DOHH2 (cell line): ENCODE results near the gene SPOCK2.

Experiments
- H3F3A ChIP-seq: fragments of 200-600 bp; sonication (generic), shearing (Covaris generic); 2 replicates; pipeline ENCODE4 v1.6.0; 2016; ENCODE audit warnings: antibody characterized with exemption, mild to moderate bottlenecking; ENCODE audit not compliant: control insufficient read depth, insufficient read depth
- H3K27ac ChIP-seq: fragments of 200-600 bp; sonication (generic); 2 replicates; pipeline ENCODE4 v1.5.1; 2014; ENCODE audit warnings: low read depth, mild to moderate bottlenecking, low read length, moderate library complexity
- H3K27me3 ChIP-seq: fragments of 200-600 bp; sonication (generic); 2 replicates; pipeline ENCODE4 v1.6.1; 2014; ENCODE audit warnings: mild to moderate bottlenecking, low read length, mixed read lengths; ENCODE audit not compliant: control insufficient read depth
- H3K36me3 ChIP-seq: fragments of 200-600 bp; sonication (generic); 2 replicates; pipeline ENCODE4 v1.6.1; 2014; ENCODE audit warnings: mild to moderate bottlenecking, low read length, moderate library complexity, mixed read lengths; ENCODE audit not compliant: control insufficient read depth
- H3K4me1 ChIP-seq: fragments of 200-600 bp; sonication (generic); 2 replicates; pipeline ENCODE4 v1.6.1; 2014; ENCODE audit warnings: mild to moderate bottlenecking, low read length, mixed read lengths; ENCODE audit not compliant: control insufficient read depth
- H3K4me2 ChIP-seq: fragments of 200-600 bp; sonication (generic); 2 replicates; pipeline ENCODE4 v1.6.0; 2014; ENCODE audit warnings: mild to moderate bottlenecking, low read length, moderate library complexity
- H3K4me3 ChIP-seq: fragments of 200-600 bp; sonication (generic); 2 replicates; pipeline ENCODE4 v1.5.1; 2014; ENCODE audit warnings: mild to moderate bottlenecking, low read length, mixed read lengths
- H3K79me2 ChIP-seq: fragments of 200-600 bp; sonication (generic); 2 replicates; pipeline ENCODE4 v1.6.1; 2014; ENCODE audit warnings: mild to moderate bottlenecking, low read length, mixed read lengths; ENCODE audit not compliant: control insufficient read depth
- H3K9me2 ChIP-seq: fragments of 200-600 bp; sonication (generic); replicated peaks from 2 replicates; pipeline ENCODE4 v1.6.1; 2014; ENCODE audit warnings: mild to moderate bottlenecking, low read length, mixed read lengths; ENCODE audit not compliant: control insufficient read depth
- H3K9me3 ChIP-seq: fragments of 200-600 bp; sonication (generic); 2 replicates; pipeline ENCODE4 v1.6.1; 2014; ENCODE audit warnings: antibody characterized with exemption, low read length, mixed read lengths; ENCODE audit not compliant: control insufficient read depth, insufficient read depth
- H4K20me1 ChIP-seq: fragments of 200-600 bp; sonication (generic); 2 replicates; pipeline ENCODE4 v1.6.0; 2014; ENCODE audit warnings: low read depth, mild to moderate bottlenecking, antibody characterized with exemption, low read length, moderate library complexity; ENCODE audit not compliant: control insufficient read depth, insufficient read depth
- EZH2phosphoT487 ChIP-seq: fragments of 200-600 bp; sonication (generic); IDR thresholded peaks from 2 replicates; pipeline ENCODE4 v1.6.1; 2017; ENCODE audit warnings: borderline replicate concordance, mild to moderate bottlenecking, antibody characterized with exemption, low read length, moderate library complexity, mixed read lengths
- TF ChIP-seq, protein P1 (sequence below): fragments of 200-600 bp; sonication (generic); IDR thresholded peaks from one replicate; pipeline ENCODE4 v1.5.1; 2014; ENCODE audit warnings: antibody characterized with exemption, mild to moderate bottlenecking, low read depth, low read length; ENCODE audit not compliant: poor library complexity, severe bottlenecking

SPOCK2 gene

DNA sequence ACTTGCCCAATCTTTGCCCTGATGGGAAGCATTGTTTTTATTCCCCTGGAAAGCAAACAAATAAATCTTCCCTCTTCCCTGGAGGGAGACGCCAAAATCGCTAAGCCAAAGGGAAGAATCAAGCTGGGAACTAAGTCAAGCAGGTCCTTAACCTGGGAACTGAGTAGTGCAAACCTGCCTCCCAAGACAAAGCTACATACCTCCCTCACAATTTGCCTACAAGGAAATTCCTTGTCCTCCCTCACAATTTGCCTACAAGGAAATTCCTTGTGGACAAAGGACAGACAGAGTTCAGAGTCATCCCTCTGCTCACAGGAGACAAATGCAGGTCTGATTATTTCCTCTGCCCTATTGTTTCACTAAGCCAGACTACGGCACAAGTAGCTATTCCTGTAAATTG lies 50.5 kb downstream of the SPOCK2 start:
- H3F3A ChIP-seq, result no peaks in the 10 kb centered on the region
- H3K27ac ChIP-seq, result no peak overlapping the region
- no peak overlapping the region for H3K4me3 ChIP-seq
- no peaks in the 10 kb centered on the region for H4K20me1 ChIP-seq
- H3K79me2 ChIP-seq, result no peaks in the 10 kb centered on the region
- TF ChIP-seq, protein P1, sequence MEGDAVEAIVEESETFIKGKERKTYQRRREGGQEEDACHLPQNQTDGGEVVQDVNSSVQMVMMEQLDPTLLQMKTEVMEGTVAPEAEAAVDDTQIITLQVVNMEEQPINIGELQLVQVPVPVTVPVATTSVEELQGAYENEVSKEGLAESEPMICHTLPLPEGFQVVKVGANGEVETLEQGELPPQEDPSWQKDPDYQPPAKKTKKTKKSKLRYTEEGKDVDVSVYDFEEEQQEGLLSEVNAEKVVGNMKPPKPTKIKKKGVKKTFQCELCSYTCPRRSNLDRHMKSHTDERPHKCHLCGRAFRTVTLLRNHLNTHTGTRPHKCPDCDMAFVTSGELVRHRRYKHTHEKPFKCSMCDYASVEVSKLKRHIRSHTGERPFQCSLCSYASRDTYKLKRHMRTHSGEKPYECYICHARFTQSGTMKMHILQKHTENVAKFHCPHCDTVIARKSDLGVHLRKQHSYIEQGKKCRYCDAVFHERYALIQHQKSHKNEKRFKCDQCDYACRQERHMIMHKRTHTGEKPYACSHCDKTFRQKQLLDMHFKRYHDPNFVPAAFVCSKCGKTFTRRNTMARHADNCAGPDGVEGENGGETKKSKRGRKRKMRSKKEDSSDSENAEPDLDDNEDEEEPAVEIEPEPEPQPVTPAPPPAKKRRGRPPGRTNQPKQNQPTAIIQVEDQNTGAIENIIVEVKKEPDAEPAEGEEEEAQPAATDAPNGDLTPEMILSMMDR, result no peak
- TF ChIP-seq EZH2phosphoT487, result no peak
- H3K9me3 ChIP-seq, result no peaks in the 10 kb centered on the region
- no peaks in the 10 kb centered on the region for H3K27me3 ChIP-seq
- no peak overlapping the region for H3K4me2 ChIP-seq
- H3K9me2 ChIP-seq, result no peaks in the 10 kb centered on the region
- no peaks in the 10 kb centered on the region for H3K4me1 ChIP-seq
- H3K36me3 ChIP-seq, result no peaks in the 10 kb centered on the region

DNA sequence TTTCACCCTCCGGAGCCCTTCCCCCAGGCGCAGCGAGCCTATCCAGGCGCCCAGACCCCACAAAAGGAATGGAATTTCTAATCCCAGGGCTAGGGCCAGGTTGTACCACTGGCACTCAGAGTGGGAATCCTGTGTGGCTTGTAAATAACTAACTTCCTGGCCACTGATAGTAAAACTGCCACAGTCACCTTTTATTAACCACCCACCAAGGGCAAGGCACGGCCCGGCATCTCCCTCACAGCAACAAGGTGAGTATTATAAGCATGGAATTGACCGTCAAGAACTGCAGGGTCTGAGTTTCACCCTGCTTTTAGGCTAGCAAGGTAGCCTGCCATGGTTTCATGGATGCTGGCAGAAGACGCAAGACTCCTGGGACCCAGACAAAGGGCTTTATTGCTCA lies 51.1 kb downstream of the SPOCK2 start:
- no peak overlapping the region for H3K27ac ChIP-seq

DNA sequence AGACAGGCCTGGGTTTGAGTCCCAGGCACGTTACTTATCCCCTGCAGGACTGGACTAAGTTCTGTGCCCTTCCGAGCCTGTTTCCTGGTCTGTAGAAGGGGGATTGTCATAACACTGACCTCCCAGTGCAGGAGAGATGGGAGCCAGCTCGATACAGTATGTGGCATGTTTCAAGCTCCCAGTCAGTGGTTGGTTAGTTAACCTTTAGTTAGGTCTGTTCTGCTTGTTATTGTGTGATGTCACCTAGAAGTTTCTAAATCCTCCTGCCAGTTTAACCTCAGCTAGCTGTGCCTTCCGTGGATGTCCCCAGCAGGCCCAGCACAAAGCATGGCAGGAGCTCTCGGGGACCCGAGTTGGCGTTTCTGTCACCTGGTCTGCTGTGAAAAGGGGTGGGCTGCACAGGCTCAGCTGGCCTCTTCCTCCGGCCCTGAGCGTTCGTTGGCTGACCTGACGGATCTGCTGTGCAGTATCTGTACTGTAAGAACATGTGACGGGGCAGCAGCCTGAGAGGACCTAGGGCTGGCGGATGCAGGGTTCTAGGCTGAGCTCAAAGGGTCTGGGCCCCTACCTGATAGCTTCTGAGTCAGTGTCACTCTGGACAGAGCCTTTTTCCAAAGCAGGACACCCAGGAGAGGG lies 53.0 kb downstream of the SPOCK2 start:
- Histone ChIP-seq H3K9me3 (no peaks in the 10 kb centered on the region), H3K79me2 (no peaks in the 10 kb centered on the region), H3K4me2 (no peak overlapping the region), H4K20me1 (no peaks in the 10 kb centered on the region), H3K4me1 (no peaks in the 10 kb centered on the region), H3K9me2 (no peaks in the 10 kb centered on the region), H3K36me3 (no peaks in the 10 kb centered on the region), H3K27me3 (no peaks in the 10 kb centered on the region), H3F3A (no peaks in the 10 kb centered on the region), H3K27ac (no peak overlapping the region), H3K4me3 (no peak overlapping the region)
- TF ChIP-seq EZH2phosphoT487, result no peak
- TF ChIP-seq, protein P1, result no peak

More for the DNA sequence above, 51.1 kb downstream of the SPOCK2 start:
- no peaks in the 10 kb centered on the region for H3K4me1 ChIP-seq
- H3F3A ChIP-seq, result no peaks in the 10 kb centered on the region
- no peaks in the 10 kb centered on the region for H3K9me2 ChIP-seq
- no peaks in the 10 kb centered on the region for H3K36me3 ChIP-seq
- H3K9me3 ChIP-seq, result no peaks in the 10 kb centered on the region
- TF ChIP-seq, protein P1, result no peak
- no peak for TF ChIP-seq EZH2phosphoT487
- no peaks in the 10 kb centered on the region for H4K20me1 ChIP-seq
- H3K4me3 ChIP-seq, result no peak overlapping the region
- no peak overlapping the region for H3K4me2 ChIP-seq
- H3K79me2 ChIP-seq, result no peaks in the 10 kb centered on the region
- no peaks in the 10 kb centered on the region for H3K27me3 ChIP-seq
